Measurements from ENCODE around the gene ZNF133. TPM values are rescaled to one million over a fixed set of nuclear protein-coding genes. Genes with fewer than 3 reads are reported as not detected.

Gene ZNF133
- total RNA-seq, 1 experiment from 2014 or later: 16.2 TPM

GRCh38 chr20:18271160-18271559, 17.2 kb upstream of the ZNF133 start:
- no peak for TF ChIP-seq NR1H2 (CRISPR knock-in tag; IDR thresholded peaks at IDR 0.05)
- Mint-ChIP-seq H3K36me3 (no peaks in the 10 kb centered on the region), H3K4me1 (peaks cover 7% of the 10 kb centered on the region), H3K9me3 (no peaks in the 10 kb centered on the region), H3K27ac (no peak overlapping the region), H3K27me3 (ENCODE audit: low read depth) (no peaks in the 10 kb centered on the region), H3K4me3 (no peak overlapping the region)
- POLR2A ChIA-PET: no interaction called here
- DNase-seq (ENCODE audit: low spot score): no peak
- CTCF ChIA-PET: no interaction called here
- ATAC-seq: no peak

- no peaks in the 10 kb centered on the region for H3K9me3 Mint-ChIP-seq
- TF ChIP-seq JUN (CRISPR knock-in tag; IDR thresholded peaks at IDR 0.05) (no peak), ZNF121 (CRISPR knock-in tag; IDR thresholded peaks at IDR 0.05) (no peak), ETV6 (CRISPR knock-in tag; IDR thresholded peaks at IDR 0.05) (no peak), SP1 (CRISPR knock-in tag; conservative IDR thresholded peaks at IDR 0.05) (no peak), MAX (CRISPR knock-in tag; IDR thresholded peaks at IDR 0.05) (no peak), OVOL2 (CRISPR knock-in tag; IDR thresholded peaks at IDR 0.05; ENCODE audit: borderline replicate concordance) (no peak), CTCF (IDR thresholded peaks at IDR 0.05) (no peak), ATF3 (CRISPR knock-in tag; conservative IDR thresholded peaks at IDR 0.05) (no peak), E2F1 (CRISPR knock-in tag; IDR thresholded peaks at IDR 0.05) (no peak), RORB (CRISPR knock-in tag; IDR thresholded peaks at IDR 0.05) (no peak), NFE2L1 (CRISPR knock-in tag; IDR thresholded peaks at IDR 0.05) (no peak), NR2C2 (CRISPR knock-in tag; IDR thresholded peaks at IDR 0.05) (no peak), ARID4B (CRISPR knock-in tag; IDR thresholded peaks at IDR 0.05; ENCODE audit: borderline replicate concordance) (no peak), ESRRA (CRISPR knock-in tag; IDR thresholded peaks at IDR 0.05; ENCODE audit: borderline replicate concordance) (no peak), JAZF1 (CRISPR knock-in tag; IDR thresholded peaks at IDR 0.05) (no peak), ELF4 (CRISPR knock-in tag; IDR thresholded peaks at IDR 0.05; ENCODE audit: low read depth) (no peak), USF2 (CRISPR knock-in tag; IDR thresholded peaks at IDR 0.05) (no peak), ATF1 (CRISPR knock-in tag; IDR thresholded peaks at IDR 0.05) (no peak)
- no peak overlapping the region for H3K4me3 Mint-ChIP-seq
- ATAC-seq (no peak), DNase-seq (ENCODE audit: low spot score) (no peak)
- no peaks in the 10 kb centered on the region for H3K36me3 Mint-ChIP-seq
- peaks cover 6% of the 10 kb centered on the region for H3K4me1 Mint-ChIP-seq
- no peak overlapping the region for H3K27ac Mint-ChIP-seq
- H3K27me3 Mint-ChIP-seq (ENCODE audit: low read depth): no peaks in the 10 kb centered on the region
- ChIA-PET POLR2A (no interaction called here), CTCF (interaction anchor here (1.0 kb wide), 1 partner anchor 109 kb away, joined by 4 read pairs; no protein-coding TSS in a partner anchor)
Observed at GRCh38 chr20:18272451-18272850, 15.9 kb upstream of the ZNF133 start.

Data from WTC11 (cell line).